Activated B cell treated with CpG ODN at 0.5 μM for 24 hours (primary cell): ENCODE data around the gene CSNK1G2. TPM values are rescaled to one million over a fixed set of nuclear protein-coding genes. Genes with fewer than 3 reads are reported as not detected.

Source experiments
- ATAC-seq: fragments of 200-7000 bp; cut with Tn5 transposase; one replicate; pipeline ENCODE4 v1.10.0; 2021; ENCODE audit warnings: low read depth, mild to moderate bottlenecking, moderate library complexity
- CTCF ChIA-PET: fragments of 350-600 bp; sonication (Branson Sonifier 250); formaldehyde crosslinking; loops from one replicate; lab custom pipeline; 2021; ENCODE audit warnings: antibody characterized with exemption; lab: Charles Lee
- POLR2A ChIA-PET: fragments of 350-600 bp; sonication (Branson Sonifier 250); formaldehyde crosslinking; loops from one replicate; lab custom pipeline; 2021; ENCODE audit warnings: antibody characterized with exemption; lab: Charles Lee
- DNase-seq: peaks from one replicate; pipeline ENCODE4 v3.0.0; 2022
- H3K27ac Mint-ChIP-seq: one replicate; pipeline ENCODE4 v1.8.0; 2020; ENCODE audit warnings: mixed read lengths
- H3K27me3 Mint-ChIP-seq: one replicate; pipeline ENCODE4 v1.8.0; 2021; ENCODE audit warnings: mixed read lengths
- H3K36me3 Mint-ChIP-seq: one replicate; pipeline ENCODE4 v1.8.0; 2021; ENCODE audit warnings: low read depth, mixed read lengths
- H3K4me1 Mint-ChIP-seq: one replicate; pipeline ENCODE4 v1.8.0; 2021; ENCODE audit warnings: mixed read lengths
- H3K4me3 Mint-ChIP-seq: one replicate; pipeline ENCODE4 v1.8.0; 2020; ENCODE audit warnings: mild to moderate bottlenecking, mixed read lengths
- H3K9me3 Mint-ChIP-seq: one replicate; pipeline ENCODE4 v1.8.0; 2020; ENCODE audit warnings: mixed read lengths
- CTCF ChIP-seq: fragments of 200-600 bp; IDR thresholded peaks from one replicate; pipeline ENCODE4 v1.8.0; 2022; ENCODE audit warnings: antibody characterized with exemption, mild to moderate bottlenecking
- intact Hi-C: fragments of 100-400 bp; cut with micrococcal nuclease; formaldehyde crosslinking; loops from one replicate; pipeline ENCODE4 v1.15.1; 2024
- total RNA-seq: library from RNA; stranded (reverse); gene quantifications from 2 replicates; pipeline ENCODE4 v1.2.3, GENCODE V29; 2022

The CSNK1G2 gene
- total RNA-seq, 1 donor from 2014 or later: 89.1 TPM

GRCh38 chr19:1967087-1967608 lies 26.2 kb downstream of the CSNK1G2 start:
- Mint-ChIP-seq H3K27ac (no peak overlapping the region), H3K4me1 (peaks cover 12% of the 10 kb centered on the region), H3K4me3 (no peak overlapping the region), H3K36me3 (peaks cover 34% of the 10 kb centered on the region), H3K9me3 (no peaks in the 10 kb centered on the region), H3K27me3 (no peaks in the 10 kb centered on the region)
- ATAC-seq: no peak
- POLR2A ChIA-PET: no interaction called here
- no peak for DNase-seq
- intact Hi-C loops: loop anchor here (5.0 kb wide), 1 partner anchor 40 kb away; no protein-coding TSS in a partner anchor
- CTCF ChIA-PET: no interaction called here
- no peak for TF ChIP-seq CTCF

DNA sequence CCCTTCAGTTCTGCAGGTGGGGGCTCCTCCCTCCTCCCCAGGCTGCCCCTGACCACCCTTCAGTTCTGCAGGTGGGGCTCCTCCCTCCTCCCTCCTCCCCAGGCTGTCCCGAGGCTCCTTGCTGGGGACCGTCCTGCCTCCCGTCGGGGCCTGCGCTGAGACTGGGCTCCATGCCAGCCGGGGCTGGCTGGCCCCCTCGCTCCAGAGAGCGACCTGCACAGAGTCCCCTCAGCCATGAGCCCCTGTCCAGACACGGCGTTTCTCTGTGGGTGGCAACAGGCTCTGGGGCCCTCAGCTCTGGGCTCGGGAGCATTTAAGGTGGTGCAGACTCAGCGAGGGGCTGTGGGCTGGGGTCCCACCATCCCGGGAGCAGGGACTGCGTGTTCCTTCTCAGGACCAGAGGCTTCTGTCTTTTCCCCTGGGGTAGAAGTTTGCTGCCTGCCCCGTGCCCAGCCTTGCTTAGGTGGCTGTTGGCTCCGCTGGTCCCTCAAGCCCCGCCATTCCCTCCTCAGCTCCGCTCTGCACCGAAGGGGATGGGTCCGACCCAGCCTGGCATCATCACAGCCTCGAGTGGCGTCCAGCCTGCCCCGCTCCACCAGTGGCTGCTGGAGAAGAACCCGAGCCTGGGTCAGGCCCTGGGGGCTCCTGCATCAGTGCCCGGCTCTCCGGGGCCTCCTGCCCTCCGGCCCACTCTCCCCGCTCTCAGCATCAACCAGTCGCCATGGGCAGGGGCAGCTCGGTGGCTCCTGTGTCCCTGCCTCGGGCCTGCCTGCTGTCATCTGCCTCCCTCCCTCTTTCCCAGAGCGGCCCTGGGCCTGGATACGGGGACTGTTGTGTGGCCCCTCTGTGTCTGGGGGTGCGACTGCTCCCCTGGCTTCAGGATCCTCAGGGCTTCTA lies 27.6 kb downstream of the CSNK1G2 start:
- ChIA-PET CTCF (no interaction called here), POLR2A (no interaction called here)
- Mint-ChIP-seq H3K4me3 (no peak overlapping the region), H3K27me3 (no peaks in the 10 kb centered on the region), H3K9me3 (no peaks in the 10 kb centered on the region), H3K36me3 (peaks cover 37% of the 10 kb centered on the region), H3K27ac (no peak overlapping the region), H3K4me1 (peaks cover 14% of the 10 kb centered on the region)
- intact Hi-C loops: loop anchor here (5.0 kb wide), 1 partner anchor 39 kb away; no protein-coding TSS in a partner anchor
- DNase-seq (no peak), ATAC-seq (no peak)
- TF ChIP-seq CTCF: no peak

DNA sequence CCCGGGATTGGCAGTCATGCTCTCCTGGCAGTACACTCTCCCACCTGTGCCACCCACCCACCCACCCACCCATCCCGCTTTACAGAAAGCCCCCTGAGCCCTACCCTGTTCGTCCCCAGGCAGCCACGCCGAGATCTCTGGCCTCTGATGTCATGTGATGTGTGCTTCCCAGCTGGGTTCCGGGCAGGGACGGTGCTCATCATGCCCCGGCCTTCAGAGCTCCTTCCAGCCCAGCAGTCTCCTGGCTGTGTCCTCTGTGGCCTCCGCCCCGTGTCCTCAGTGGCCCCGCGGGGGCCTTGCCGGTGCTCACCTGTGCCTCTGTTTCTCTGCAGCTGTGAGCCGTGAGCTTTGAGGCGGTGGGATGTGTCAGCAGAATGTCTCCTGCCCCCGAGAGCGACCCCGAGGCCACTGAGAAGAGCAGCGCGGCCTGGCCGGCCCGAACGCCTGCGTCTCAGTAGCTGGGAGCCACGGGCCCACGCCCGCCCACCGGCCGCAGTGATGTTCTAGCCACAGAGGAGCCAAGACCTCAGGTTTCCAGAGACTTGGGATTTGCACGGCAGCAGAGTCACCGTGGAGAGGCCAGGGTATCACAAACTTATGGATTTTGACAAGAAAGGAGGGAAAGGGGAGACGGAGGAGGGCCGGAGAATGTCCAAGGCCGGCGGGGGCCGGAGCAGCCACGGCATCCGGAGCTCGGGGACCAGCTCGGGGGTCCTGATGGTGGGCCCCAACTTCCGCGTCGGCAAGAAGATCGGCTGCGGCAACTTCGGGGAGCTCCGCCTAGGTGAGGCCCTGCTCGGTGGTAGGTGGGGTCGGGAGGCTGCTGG lies 28.4 kb downstream of the CSNK1G2 start:
- DNase-seq: no peak
- no peak overlapping the region for H3K4me3 Mint-ChIP-seq
- intact Hi-C loops: loop anchor here (5.0 kb wide), 1 partner anchor 38 kb away; no protein-coding TSS in a partner anchor

DNA sequence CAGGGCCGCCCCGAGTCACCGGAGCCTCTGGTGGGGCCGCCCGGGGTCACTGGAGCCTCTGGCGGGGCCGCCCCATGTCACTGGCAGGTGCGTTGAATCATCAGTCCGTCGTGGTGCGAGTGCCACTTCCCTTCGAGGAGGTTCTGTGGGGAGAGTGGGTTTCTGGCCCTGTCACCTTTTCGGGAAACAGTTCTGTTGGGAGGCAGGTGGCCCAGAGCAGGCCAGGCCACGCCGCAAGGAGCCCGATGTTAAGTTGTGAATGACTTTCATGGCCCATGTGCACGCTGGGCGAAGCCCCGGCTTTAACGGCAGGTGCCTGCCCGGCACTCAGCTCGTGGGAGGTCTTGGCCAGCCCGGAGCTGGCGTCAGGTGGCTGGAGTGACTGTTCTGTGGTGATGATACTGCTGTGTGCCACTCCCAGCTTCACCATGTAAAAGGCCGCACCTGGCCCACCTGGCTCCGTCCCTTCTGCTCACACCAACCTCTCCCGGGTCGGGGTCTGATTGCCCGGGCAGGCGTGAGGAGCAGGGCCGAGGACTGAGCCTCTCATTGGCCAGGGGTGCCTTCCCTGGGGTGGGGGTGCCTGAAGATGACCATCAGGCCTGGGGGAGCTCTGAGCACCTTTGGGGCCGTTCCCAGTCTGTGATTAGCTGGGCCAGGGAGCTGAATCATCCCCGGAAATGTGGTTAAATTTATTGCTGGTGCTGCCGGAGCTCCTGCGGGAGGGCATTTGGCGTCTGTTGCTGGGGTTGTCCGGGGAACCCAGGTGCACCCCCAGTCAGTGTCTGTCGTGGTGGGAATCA lies 29.2 kb downstream of the CSNK1G2 start:
- DNase-seq (no peak), ATAC-seq (no peak)
- intact Hi-C loops: no loop called here
- H3K36me3 Mint-ChIP-seq: peaks cover 46% of the 10 kb centered on the region
- H3K9me3 Mint-ChIP-seq: no peaks in the 10 kb centered on the region
- ChIA-PET CTCF (no interaction called here), POLR2A (no interaction called here)
- H3K27me3 Mint-ChIP-seq: no peaks in the 10 kb centered on the region
- TF ChIP-seq CTCF: no peak
- H3K4me3 Mint-ChIP-seq: no peak overlapping the region
- H3K4me1 Mint-ChIP-seq: peaks cover 21% of the 10 kb centered on the region
- no peak overlapping the region for H3K27ac Mint-ChIP-seq

More for the DNA sequence above, 28.4 kb downstream of the CSNK1G2 start:
- H3K9me3 Mint-ChIP-seq: no peaks in the 10 kb centered on the region
- peaks cover 41% of the 10 kb centered on the region for H3K36me3 Mint-ChIP-seq
- no peak for TF ChIP-seq CTCF
- no peaks in the 10 kb centered on the region for H3K27me3 Mint-ChIP-seq
- ChIA-PET POLR2A (no interaction called here), CTCF (no interaction called here)
- H3K4me1 Mint-ChIP-seq: peaks cover 20% of the 10 kb centered on the region
- no peak for ATAC-seq
- H3K27ac Mint-ChIP-seq: no peak overlapping the region
